Measurements from ENCODE around the gene SLC2A9.
"Not testable (repeated sequence)": the region's sequence is repeated elsewhere in the genome, so short reads cannot be mapped to it uniquely, and the experiment has no call there.

SLC2A9 gene

GRCh38 chr4:9847968-9848748 is 173.1 kb downstream of the SLC2A9 start:
- in situ Hi-C loops (cut with HindIII; ENCODE audit: low sequenced_read_pairs): no loop called here

GRCh38 chr4:9845791-9846493 is 175.4 kb downstream of the SLC2A9 start:
- in situ Hi-C loops (cut with HindIII; ENCODE audit: low sequenced_read_pairs): no loop called here

- in situ Hi-C loops (cut with HindIII; ENCODE audit: low sequenced_read_pairs): no loop called here
These were observed 180.2 kb downstream of the SLC2A9 start for GRCh38 chr4:9841072-9841471.

- in situ Hi-C loops (cut with HindIII; ENCODE audit: low sequenced_read_pairs): no loop called here
These were observed 185.9 kb downstream of the SLC2A9 start for GRCh38 chr4:9835430-9835829.

- in situ Hi-C loops (cut with HindIII; ENCODE audit: low sequenced_read_pairs): no loop called here
These were observed 187.9 kb downstream of the SLC2A9 start for GRCh38 chr4:9833421-9833820.

GRCh38 chr4:9832640-9833039 is 188.7 kb downstream of the SLC2A9 start:
- in situ Hi-C loops (cut with HindIII; ENCODE audit: low sequenced_read_pairs): no loop called here

GRCh38 chr4:9826551-9826950 is 194.7 kb downstream of the SLC2A9 start:
- in situ Hi-C loops (cut with HindIII; ENCODE audit: low sequenced_read_pairs): no loop called here

- in situ Hi-C loops (cut with HindIII; ENCODE audit: low sequenced_read_pairs): no loop called here
These were observed 196.2 kb downstream of the SLC2A9 start for GRCh38 chr4:9825049-9825448.

- in situ Hi-C loops (cut with HindIII; ENCODE audit: low sequenced_read_pairs): no loop called here
These were observed 201.0 kb downstream of the SLC2A9 start for GRCh38 chr4:9820343-9820742.

GRCh38 chr4:9816285-9816684 is 205.0 kb downstream of the SLC2A9 start:
- in situ Hi-C loops (cut with HindIII; ENCODE audit: low sequenced_read_pairs): no loop called here

- in situ Hi-C loops (cut with HindIII; ENCODE audit: low sequenced_read_pairs): no loop called here
These were observed 208.6 kb downstream of the SLC2A9 start for GRCh38 chr4:9812501-9813340.

- in situ Hi-C loops (cut with HindIII; ENCODE audit: low sequenced_read_pairs): no loop called here
These were observed 209.5 kb downstream of the SLC2A9 start for GRCh38 chr4:9811806-9812205.

- in situ Hi-C loops (cut with HindIII; ENCODE audit: low sequenced_read_pairs): no loop called here
These were observed 213.2 kb downstream of the SLC2A9 start for GRCh38 chr4:9808077-9808476.

- in situ Hi-C loops (cut with HindIII; ENCODE audit: low sequenced_read_pairs): no loop called here
These were observed 216.4 kb downstream of the SLC2A9 start for GRCh38 chr4:9804918-9805317.

GRCh38 chr4:9800848-9801247 is 220.4 kb downstream of the SLC2A9 start:
- in situ Hi-C loops (cut with HindIII; ENCODE audit: low sequenced_read_pairs): no loop called here

- in situ Hi-C loops (cut with HindIII; ENCODE audit: low sequenced_read_pairs): not testable (repeated sequence)
These were observed 224.7 kb downstream of the SLC2A9 start for GRCh38 chr4:9796641-9797040.

GRCh38 chr4:9792381-9792780 is 228.9 kb downstream of the SLC2A9 start:
- in situ Hi-C loops (cut with HindIII; ENCODE audit: low sequenced_read_pairs): no loop called here

- in situ Hi-C loops (cut with HindIII; ENCODE audit: low sequenced_read_pairs): not testable (repeated sequence)
These were observed 235.4 kb downstream of the SLC2A9 start for GRCh38 chr4:9785891-9786290.

GRCh38 chr4:9782136-9782436 is 239.2 kb downstream of the SLC2A9 start:
- in situ Hi-C loops (cut with HindIII; ENCODE audit: low sequenced_read_pairs): no loop called here

- in situ Hi-C loops (cut with HindIII; ENCODE audit: low sequenced_read_pairs): no loop called here
These were observed 239.8 kb downstream of the SLC2A9 start, which contains the start of gene DRD5 for GRCh38 chr4:9781343-9782135. Gene DRD5 (plus strand): TSS chr4:9781634. CDS start chr4:9782030, 396 bp downstream.

Measured in endothelial cell of hepatic sinusoid (primary cell).